Measurements from ENCODE around the gene DOLK. TPM values are rescaled to one million over a fixed set of nuclear protein-coding genes. Genes with fewer than 3 reads are reported as not detected.
A peak's percentile ranks its signal among the peaks of the same experiment; 100 is the strongest.

DOLK gene
- total RNA-seq, 1 experiment from 2014 or later, result 12.0 TPM

DNA sequence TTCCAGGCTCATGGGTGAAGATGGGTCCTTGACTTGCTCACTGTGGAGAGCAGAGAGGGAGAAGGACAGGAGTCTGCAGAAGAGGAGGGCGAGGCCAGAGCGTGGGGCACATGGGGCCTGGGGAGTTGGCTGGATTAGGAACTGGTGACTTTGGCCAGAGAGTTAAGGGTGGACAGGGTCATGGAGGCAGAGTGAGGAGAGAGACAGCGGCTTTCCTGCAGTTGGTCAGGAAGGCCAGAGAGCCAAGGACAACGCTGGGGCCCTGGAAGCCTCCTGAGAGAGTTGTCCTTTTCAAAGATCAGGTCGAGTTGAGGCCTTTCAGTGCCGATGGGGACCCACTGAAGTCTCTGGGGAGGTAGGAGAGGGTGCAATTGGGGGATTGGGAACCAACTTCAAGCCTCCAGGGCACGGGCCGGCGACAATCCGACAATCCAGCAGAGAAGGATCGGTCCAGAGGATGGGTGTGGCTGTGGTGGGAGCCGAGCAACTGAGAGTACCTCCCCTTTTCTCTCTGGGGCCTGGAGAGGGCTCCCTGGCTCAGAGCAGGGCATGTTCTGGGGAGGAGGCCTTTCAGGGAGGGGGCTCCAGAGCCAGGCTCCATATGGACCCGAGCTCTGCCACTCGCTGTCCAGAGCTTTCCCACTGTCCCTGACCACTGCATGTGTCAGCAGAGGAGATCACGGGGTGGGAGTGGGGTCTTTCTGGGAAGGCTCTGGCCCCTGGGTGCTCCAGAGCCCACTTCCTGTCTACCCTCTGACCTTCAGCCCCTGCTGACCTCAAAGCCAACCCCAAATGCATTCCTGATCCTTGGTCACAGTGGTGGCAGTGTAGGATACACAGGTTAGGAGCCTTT lies 34.1 kb downstream of the DOLK start:
- RAD21 ChIA-PET (ENCODE audit: low non-redundant PET in 1 of 2, low total read pairs in 2 of 2, uncharacterized antibody in 2 of 2, unreplicated experiment in 2 of 2), result no interaction called here
- intact Hi-C loops (cut with micrococcal nuclease), result no loop called here
- no peak for TF ChIP-seq FOSL1 (IDR thresholded peaks at IDR 0.05; ENCODE audit: low read depth)
- TF ChIP-seq, protein P1, sequence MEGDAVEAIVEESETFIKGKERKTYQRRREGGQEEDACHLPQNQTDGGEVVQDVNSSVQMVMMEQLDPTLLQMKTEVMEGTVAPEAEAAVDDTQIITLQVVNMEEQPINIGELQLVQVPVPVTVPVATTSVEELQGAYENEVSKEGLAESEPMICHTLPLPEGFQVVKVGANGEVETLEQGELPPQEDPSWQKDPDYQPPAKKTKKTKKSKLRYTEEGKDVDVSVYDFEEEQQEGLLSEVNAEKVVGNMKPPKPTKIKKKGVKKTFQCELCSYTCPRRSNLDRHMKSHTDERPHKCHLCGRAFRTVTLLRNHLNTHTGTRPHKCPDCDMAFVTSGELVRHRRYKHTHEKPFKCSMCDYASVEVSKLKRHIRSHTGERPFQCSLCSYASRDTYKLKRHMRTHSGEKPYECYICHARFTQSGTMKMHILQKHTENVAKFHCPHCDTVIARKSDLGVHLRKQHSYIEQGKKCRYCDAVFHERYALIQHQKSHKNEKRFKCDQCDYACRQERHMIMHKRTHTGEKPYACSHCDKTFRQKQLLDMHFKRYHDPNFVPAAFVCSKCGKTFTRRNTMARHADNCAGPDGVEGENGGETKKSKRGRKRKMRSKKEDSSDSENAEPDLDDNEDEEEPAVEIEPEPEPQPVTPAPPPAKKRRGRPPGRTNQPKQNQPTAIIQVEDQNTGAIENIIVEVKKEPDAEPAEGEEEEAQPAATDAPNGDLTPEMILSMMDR (IDR thresholded peaks at IDR 0.05 in 2 of 3, conservative IDR thresholded peaks at IDR 0.05 in 1 of 3; ENCODE audit: borderline replicate concordance in 1 of 3, insufficient read depth in 1 of 3, low read depth in 2 of 3, low read length in 2 of 3), result no peak
- no peak for TF ChIP-seq POLR2AphosphoS5 (IDR thresholded peaks at IDR 0.05; ENCODE audit: low read depth, low read length)
- TF ChIP-seq, protein P2, sequence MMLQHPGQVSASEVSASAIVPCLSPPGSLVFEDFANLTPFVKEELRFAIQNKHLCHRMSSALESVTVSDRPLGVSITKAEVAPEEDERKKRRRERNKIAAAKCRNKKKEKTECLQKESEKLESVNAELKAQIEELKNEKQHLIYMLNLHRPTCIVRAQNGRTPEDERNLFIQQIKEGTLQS (IDR thresholded peaks at IDR 0.05), result no peak
- TF ChIP-seq ZFX (IDR thresholded peaks at IDR 0.05), result no peak
- no peak for TF ChIP-seq RAD21 (IDR thresholded peaks at IDR 0.05; ENCODE audit: low read depth)
- no peak for TF ChIP-seq TCF7L2 (IDR thresholded peaks at IDR 0.05; ENCODE audit: borderline replicate concordance, extremely low read depth, insufficient read depth, insufficient read length)
- no peaks in the 10 kb centered on the region for H3K9me2 ChIP-seq (ENCODE audit: insufficient read depth)
- no peaks in the 10 kb centered on the region for H4K20me1 ChIP-seq (ENCODE audit: insufficient read depth)
- POLR2A ChIA-PET, result no interaction called here
- no peaks in the 10 kb centered on the region for H3K9me3 ChIP-seq (ENCODE audit: control insufficient read depth in 1 of 2, insufficient read depth in 1 of 2, low read depth in 1 of 2, low read length in 2 of 2)
- no peak overlapping the region for H2AFZ ChIP-seq (ENCODE audit: low read depth, low read length, poor library complexity, severe bottlenecking)
- H3K79me2 ChIP-seq (ENCODE audit: insufficient read depth, low read length), result peaks cover 13% of the 10 kb centered on the region; the same call in 1 of the 2 replicates
- peak overlapping the region; percentile 65 for H3K4me2 ChIP-seq (ENCODE audit: low read length)
- no peak overlapping the region for H3K27ac ChIP-seq (ENCODE audit: low read depth, low read length)
- no peak overlapping the region for H3K9ac ChIP-seq (ENCODE audit: low read length)
- no peak for ATAC-seq
- CTCF ChIA-PET, result no interaction called here
- H3K4me3 ChIP-seq (replicated peaks in 1 of 2; ENCODE audit: low read depth in 1 of 2, low read length in 2 of 2), result no peak overlapping the region; a peak in 1 of 4 replicates
- peaks cover 5 to 8% of the 10 kb centered on the region in 2 experiments; a peak in 2 of 4 replicates for H3K36me3 ChIP-seq (ENCODE audit: control insufficient read depth in 1 of 2, insufficient read depth in 2 of 2, low read length in 2 of 2)
- peaks cover 14 to 32% of the 10 kb centered on the region in 2 experiments for H3K4me1 ChIP-seq (ENCODE audit: control insufficient read depth in 1 of 2, insufficient read depth in 2 of 2, low read length in 2 of 2)
- H3K27me3 ChIP-seq (ENCODE audit: insufficient read depth, low read length), result no peaks in the 10 kb centered on the region
- DNase-seq (ENCODE audit: low read depth, low spot score), result no peak
- no TSS peak for BruUV-seq (replicated peaks)
